Stimulated activated CD4-positive, alpha-beta T cell treated with anti-CD3 and anti-CD28 coated beads, Interleukin-1b, Interleukin-23, amount 100 ng/mL, for 48 hours (primary cell): Measurements from ENCODE around the gene SLC35C1.
A peak's percentile ranks its signal among the peaks of the same experiment; 100 is the strongest.

Experiments
- DNase-seq: peaks from one replicate; pipeline ENCODE4 v3.0.0-alpha.2; 2020

Gene SLC35C1

DNA sequence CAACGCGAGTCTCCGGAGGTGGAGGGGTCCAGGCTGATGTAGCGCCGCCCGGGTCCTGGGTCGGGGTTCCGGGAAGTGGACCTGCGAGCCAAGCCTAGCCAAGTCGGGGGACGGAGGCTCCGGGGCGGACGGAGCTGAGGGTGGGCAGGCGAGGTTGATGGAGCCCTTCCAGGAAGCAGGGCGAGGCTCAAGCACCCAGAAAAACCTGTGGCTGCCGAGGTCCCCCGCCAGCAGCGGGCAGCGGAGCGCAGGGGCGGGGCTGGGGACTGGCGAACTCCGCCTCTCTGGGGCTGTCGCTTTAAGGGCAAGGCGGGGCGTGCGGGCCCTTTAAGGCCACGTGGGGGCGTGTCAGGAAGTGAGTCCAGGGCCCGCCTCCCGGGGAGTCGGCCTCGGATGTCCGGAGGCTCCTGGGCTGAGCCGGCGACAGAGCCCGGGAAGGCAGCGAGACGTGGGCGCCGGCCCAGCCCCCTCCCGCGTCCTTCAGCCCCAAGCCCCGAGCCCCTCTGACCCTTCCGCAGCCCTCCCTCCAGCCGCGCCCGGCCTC lies at the start of gene SLC35C1:
TSS of gene SLC35C1 (plus strand) at position 389 of the 544 bp plus-strand sequence. CDS start 653 bp downstream, outside the sequence.
- peak; percentile 95 for DNase-seq

- no peak for DNase-seq
These were observed 49.6 kb upstream of the SLC35C1 start for GRCh38 chr11:45755281-45755859.

DNA sequence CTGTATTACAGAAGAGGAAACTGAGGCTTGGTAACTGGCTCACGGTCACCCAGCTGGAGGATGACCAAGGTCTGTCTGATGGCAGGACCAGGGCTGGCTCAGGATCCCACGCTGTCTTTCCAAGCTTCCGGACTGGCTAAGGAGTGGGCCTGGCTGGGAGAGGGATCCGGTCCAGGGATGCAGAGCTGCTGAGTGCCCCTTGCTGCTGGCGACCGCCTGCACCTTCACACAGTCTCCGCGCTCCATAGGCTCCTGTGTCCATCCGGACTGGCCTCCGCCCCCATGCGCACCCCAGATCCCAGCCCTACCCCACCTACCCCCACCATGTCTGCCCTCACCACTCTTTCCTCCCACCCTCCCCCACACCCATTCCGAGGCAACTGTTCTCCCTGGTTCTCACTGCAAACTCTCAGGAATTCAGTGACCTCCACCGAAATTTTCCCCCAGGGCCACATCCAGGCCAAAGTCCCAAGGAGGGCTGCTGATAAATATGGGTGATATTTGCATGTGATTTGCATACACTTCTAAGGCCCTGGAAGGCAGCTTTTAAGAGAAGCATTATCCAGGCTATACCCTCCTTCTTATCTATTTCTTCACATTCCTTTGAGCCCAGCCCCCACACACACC lies 48.5 kb upstream of the SLC35C1 start:
- DNase-seq: no peak

DNA sequence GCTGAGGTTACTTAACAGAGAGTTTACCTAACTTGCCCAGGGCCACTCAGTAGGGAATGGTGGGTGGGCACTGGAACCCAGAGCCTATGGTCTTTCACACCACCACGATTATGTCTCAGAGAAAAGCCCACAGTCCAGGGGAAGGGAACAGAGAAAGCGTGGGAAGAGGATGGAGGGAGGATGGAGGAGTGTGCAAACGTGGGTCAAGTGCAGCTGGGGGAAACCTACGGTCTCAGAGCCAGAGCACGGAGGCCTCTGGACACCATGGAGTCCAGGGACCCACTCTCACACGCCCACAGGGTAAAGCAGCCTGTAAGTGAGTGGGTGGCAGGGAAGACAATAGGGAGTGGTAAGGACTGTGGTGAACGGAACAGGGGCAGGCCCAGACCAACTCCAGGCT lies 47.3 kb upstream of the SLC35C1 start:
- no peak for DNase-seq

DNA sequence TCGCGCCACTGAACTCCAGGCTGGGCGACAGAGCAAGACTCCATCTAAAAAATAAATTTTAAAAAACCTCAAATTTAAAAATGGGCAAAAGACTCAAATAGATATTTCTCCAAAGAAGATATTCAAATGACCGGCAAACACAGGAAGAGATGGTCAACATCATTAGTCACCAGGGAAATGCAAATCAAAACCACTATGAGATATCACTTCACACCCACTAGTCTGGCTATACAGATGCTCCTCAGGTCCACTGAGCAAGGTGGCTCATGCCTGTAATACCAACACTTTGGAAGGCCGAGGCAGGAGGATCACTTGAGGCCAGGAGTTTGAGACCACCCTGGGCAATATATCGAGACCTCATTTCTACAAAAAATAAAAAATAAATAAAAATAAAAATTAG lies 43.3 kb upstream of the SLC35C1 start:
- no peak for DNase-seq

DNA sequence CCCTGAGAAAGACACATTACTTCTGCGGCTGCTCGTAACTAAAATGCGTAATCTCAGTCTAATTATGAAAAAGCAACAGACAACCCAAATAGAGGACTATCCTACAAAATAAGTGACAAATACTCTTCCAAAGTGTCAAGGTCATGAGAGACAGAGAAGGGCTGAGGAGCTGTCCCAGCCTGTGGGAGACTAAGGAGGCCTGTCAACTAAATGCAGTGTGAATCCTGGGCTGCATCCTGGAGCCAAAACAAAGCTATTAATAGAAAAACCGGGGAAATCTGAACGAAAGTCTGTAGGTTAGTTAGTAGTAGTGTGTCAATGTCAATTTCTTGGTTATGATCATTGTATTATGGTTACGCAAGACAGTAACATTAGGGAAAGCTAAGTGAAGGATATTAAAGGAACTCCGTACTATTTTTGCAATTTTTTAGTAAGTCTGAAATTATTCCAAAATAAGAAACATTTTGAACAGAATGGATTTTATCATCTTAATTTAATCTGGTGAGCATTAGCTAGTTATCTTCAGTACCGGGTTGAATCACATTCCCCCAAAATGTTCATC lies 39.8 kb upstream of the SLC35C1 start:
- no peak for DNase-seq

DNA sequence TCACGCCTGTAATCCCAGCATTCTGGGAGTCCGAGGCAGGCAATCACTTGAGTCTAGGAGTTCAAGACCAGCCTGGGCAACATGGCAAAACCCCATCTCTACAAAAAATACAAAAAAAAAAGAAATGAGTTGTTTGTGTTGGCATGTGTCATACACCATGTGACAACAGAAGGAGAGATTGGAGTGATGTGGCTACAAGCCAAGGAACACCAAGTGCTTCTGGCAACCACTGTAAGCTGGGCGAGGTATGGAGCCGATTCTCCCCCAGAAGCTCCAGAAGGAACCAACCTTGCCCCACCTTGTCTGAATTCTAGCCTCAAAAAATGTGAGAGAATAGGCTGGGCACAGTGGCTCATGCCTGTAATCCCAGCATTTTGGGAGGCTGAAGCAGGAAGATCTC lies 39.1 kb upstream of the SLC35C1 start:
- DNase-seq: no peak

- DNase-seq: no peak
These were observed 38.5 kb upstream of the SLC35C1 start for GRCh38 chr11:45766469-45766868.

- DNase-seq: no peak
These were observed 36.5 kb upstream of the SLC35C1 start for GRCh38 chr11:45768486-45768885.

GRCh38 chr11:45769960-45770359 lies 35.0 kb upstream of the SLC35C1 start:
- no peak for DNase-seq

DNA sequence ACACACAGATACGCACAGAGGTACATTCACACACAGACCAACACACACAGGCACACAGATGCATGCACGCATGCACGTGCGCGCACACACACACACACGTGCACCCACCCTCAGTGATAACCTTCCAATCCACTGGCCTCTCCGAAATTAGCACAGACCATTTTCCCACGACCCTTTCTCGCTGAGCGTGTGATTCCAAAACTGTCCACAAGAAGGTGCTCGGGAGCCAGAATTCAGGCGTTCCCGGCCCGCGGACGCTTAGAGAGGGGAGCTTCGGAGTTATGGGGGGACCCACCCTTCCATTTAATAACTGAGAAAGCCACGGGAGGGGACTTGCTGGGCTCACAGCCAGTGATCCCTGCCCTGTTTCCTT lies 33.8 kb upstream of the SLC35C1 start:
- peak; percentile 69 for DNase-seq

GRCh38 chr11:45771566-45772448 lies 33.1 kb upstream of the SLC35C1 start:
- DNase-seq: peak; percentile 89

- DNase-seq: no peak
These were observed 32.5 kb upstream of the SLC35C1 start for GRCh38 chr11:45772449-45772774.

DNA sequence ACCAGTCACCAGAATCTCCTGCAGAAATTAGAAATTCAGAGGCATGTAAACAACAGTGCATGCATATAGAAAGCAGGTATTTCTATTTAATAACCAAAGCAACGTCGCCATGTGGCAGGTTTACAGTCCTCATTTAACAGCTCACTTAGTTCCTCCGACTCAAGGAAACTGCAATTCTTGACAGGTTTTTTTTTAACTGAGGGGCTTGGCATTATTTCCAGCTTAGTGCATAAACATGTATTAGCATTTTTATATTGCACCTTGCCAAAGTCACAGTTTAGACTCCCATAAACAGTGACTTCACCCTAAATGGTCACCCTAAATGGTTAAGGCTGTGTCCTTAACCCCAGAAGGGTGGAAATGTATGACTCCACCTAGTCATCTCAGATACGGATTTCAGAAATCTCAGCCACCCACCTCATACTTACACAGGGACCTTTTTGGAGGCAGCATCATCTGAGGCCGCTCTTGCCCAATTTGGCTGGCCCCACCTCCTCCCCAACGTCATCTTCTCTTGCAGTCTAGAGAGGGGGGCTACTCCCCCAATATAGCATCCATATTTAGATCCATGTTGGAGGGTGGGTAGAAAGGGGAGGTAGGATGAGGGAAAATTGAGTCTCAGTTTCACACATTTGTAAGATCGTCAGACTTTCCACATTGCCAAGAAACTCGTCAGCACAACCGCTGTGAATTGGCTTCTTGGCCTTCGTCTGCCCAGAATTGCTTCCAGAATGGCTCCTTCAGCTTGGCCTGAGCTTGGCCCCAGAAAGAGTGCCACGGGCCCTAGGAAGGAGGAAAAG lies 31.8 kb upstream of the SLC35C1 start:
- no peak for DNase-seq

GRCh38 chr11:45773786-45774655 lies 30.9 kb upstream of the SLC35C1 start:
- no peak for DNase-seq

GRCh38 chr11:45774786-45775185 lies 30.2 kb upstream of the SLC35C1 start:
- no peak for DNase-seq

DNA sequence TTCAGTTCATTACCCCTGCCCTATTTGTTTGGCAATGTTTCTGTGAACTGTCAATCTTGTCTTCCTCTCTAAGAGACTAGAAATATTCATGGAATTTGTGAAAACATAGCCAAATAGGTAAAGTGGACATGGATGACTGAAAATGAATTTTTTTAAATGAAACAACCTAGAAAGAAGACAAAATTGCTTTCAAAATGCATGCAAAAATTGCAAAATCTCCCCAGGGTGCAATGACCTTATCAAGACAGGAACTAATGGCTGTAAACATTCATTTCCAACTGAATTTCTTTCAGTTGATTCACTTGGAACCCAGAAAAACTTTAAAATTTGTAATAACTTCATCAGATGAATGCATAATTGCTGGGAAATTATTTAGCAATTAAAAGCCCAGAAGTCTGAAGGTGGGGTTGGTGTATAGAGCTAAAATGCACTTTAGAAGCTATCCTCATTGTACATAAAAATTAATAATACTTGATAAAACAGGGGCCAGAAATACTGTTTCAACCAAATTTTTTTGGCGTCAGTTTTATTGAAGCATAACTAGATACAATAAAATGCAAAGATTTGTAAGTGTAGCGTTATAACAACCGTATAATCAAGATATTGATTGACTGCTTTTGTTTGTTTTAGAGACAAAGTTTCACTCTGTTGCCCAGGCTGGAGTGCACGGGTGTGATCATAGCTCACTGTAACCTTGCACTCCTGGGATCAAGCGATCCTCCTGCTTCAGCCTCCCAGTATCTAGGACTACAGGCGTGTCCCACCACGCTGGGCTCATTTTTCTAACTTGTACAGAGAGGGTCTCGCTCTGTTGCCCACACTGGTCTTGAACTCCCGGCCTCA lies 27.6 kb upstream of the SLC35C1 start:
- DNase-seq: no peak

DNA sequence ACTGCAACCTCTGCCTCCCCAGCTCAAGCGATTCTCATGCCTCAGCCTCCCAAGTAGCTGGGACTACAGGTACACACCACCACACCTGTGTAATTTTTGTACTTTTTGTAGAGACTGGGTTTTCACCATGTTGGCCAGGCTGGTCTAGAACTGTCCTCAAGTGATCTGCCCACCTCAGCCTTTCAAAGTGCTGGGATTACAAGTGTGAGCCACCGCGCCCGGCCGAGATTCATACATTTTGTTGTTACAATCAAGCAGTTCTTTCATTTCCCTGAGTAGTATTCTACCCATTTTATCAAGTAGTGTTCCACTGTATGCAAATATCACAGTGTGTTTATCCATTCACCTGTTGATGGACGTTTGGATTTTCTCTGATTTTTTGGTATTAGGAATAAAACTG lies 26.6 kb upstream of the SLC35C1 start:
- DNase-seq: no peak

DNA sequence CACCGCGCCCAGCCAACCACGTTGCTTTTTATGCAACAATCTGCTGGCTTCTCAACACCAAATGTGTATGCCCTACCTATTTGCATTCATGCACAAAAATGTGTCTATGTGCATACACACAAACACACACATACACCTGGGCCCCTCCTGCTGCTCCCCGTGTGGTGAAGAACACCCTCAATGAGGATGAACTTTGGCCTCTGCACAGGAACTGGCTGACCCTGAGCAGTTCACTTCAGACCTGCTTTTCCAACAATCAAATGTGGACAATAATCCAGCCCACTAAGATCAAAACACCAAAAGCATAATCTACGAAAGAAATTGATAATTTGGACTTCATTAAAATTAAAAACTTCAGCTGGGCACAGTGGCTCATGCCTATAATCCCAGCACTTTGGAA lies 25.3 kb upstream of the SLC35C1 start:
- no peak for DNase-seq

GRCh38 chr11:45786272-45786671 lies 18.7 kb upstream of the SLC35C1 start:
- no peak for DNase-seq

DNA sequence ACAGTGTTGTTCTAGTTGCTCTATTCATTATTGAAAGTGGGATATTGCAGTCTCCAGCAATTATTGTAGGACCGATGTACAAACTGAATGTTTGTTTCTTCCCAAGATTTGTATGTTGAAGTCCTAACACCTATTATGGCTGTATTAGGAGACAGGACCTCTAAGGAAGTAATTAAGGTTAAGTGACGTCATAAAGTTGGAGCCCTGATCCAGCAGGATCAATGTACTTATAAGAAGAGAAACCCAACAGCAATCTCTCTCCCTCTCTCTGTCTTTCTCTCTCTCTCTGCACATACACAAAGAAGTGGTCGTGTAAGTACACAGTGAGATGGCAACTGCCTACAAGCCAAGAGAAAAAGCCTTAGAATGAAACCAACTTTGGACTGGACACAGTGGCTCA lies 16.1 kb upstream of the SLC35C1 start:
- no peak for DNase-seq
